Sigmoid colon (tissue), 4 donors: ENCODE measurements around the gene LEFTY2.

Experiments
- CTCF ChIP-seq, 4 experiments: fragments of 450-650 bp in 3 of 4; fragments of 200-600 bp in 1 of 4; IDR thresholded peaks; one replicate each; pipeline ENCODE4 v1.5.1; 2016 to 2019; ENCODE audit warnings: antibody characterized with exemption in 4 of 4, mild to moderate bottlenecking in 3 of 4, moderate library complexity in 2 of 4
- POLR2A ChIP-seq, 2 donors: fragments of 450-650 bp; IDR thresholded peaks; one replicate each; pipeline ENCODE4 v1.6.1; 2016; ENCODE audit warnings: antibody characterized with exemption in 2 of 2, mild to moderate bottlenecking in 2 of 2, moderate library complexity in 2 of 2
- POLR2AphosphoS5 ChIP-seq, 4 donors: sonication (generic); formaldehyde crosslinking; IDR thresholded peaks; one replicate each; pipeline ENCODE4 v1.6.1; 2017; ENCODE audit warnings: antibody characterized with exemption in 4 of 4

GRCh38 chr1:225942574-225942973 lies 1.6 kb upstream of the LEFTY2 start:
- TF ChIP-seq CTCF (IDR thresholded peaks at IDR 0.05) (no peak), POLR2A (IDR thresholded peaks at IDR 0.05) (no peak), POLR2AphosphoS5 (IDR thresholded peaks at IDR 0.05) (no peak)
